SHP77 (cell line): ENCODE measurements around the gene MC1R.
A peak's percentile ranks its signal among the peaks of the same experiment; 100 is the strongest.
"Not testable (repeated sequence)": the region's sequence is repeated elsewhere in the genome, so short reads cannot be mapped to it uniquely, and the experiment has no call there.

ENCODE experiments used
- DNase-seq, 2 experiments: peaks; one replicate each; lab custom pipeline; 2025; lab: John Stamatoyannopoulos, UW

MC1R gene

GRCh38 chr16:89935620-89936019 is 17.0 kb downstream of the MC1R start:
- DNase-seq, result not testable (repeated sequence)

DNA sequence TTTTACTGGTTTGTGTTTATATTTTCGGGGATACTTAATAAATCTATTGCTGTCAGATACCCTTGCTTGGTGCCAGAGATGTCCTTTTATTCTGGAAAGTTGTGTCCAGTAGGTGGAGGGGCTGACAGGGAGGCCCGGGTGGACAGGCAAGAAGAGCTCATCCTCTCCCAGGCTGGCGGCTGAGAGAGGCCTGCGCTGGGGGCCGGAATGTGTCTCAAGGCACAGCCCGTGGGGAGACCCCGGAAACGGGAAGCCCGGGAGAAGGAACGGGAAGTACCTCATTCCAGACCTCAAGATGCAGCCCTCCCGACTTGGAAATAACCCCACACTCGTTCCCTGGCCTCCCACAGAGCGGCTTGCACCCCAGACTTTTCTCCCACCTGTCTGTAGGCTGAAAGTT is 17.4 kb downstream of the MC1R start:
- DNase-seq, result no peak

DNA sequence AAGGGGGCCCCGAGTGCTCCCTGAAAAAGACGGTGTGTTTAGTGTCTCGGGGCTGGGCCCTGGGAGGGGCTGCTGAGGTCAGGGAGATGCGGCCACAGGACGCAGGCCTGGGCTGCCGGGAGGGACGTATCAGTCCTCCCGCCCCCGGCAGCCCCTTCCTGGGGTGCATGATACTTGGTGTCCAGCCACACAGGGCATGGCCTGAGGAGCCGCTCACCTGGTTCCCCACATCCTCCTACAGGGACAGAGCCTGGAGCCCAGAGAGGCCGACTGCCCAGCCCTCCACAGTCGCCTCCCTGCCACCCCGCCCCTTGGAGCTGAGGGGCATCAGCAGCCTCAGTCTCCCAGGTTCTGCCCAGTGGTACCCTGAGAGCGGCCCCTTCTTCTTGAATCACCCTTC is 17.8 kb downstream of the MC1R start:
- DNase-seq, result no peak

DNA sequence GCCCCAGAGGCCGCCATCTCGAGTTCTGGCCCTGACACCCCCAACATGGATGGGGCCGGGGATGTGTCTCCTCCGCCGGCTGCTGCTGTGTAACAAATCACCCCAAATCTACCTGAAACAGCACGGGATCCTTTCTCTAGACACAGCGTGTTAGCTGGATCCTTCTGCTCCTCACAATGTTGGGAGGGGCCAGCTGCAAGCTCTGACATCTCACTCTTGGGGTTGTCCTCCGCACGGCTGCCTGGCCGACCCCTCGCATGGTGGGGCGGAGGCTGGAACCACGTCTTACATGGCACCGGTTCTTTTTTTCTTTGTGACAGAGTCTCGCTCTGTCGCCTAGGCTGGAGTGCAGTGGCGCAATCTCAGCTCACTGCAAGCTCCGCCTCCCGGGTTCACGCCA is 18.3 kb downstream of the MC1R start:
- DNase-seq, result no peak

DNA sequence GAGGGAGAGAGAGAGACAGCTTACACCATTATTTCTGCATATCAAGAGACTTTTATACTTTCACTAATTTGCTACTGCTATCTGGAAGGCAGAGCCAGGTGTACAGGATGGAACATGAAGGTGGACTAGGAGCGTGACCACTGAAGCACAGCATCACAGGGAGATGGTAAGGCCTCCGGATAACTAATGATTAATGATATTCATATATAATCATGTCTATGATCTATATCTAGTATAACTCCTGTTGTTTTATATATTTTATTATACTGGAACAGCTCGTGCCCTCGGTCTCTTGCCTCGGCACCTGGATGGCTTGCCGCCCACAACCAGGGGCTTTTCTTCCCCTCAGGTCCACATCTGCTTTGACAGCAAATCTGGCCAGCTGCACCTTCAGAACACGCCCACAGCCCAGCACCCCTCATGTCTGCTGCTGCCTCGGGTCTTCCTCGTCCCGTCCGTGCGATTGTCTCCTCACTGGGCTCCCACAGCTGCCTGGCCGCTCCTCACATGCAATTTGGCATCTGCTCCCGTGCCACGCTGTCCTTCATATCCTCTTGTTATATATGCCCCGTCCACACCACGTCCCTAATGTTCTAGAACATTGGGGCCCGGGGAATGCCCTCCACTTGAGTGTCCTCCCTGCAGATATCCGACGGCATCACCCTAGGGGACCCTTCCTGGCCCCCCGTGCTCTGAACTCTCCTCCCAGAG is 19.7 kb downstream of the MC1R start:
- DNase-seq, result no peak

- no peak for DNase-seq
Measured at GRCh38 chr16:89944773-89945172, 26.1 kb downstream of the MC1R start.

DNA sequence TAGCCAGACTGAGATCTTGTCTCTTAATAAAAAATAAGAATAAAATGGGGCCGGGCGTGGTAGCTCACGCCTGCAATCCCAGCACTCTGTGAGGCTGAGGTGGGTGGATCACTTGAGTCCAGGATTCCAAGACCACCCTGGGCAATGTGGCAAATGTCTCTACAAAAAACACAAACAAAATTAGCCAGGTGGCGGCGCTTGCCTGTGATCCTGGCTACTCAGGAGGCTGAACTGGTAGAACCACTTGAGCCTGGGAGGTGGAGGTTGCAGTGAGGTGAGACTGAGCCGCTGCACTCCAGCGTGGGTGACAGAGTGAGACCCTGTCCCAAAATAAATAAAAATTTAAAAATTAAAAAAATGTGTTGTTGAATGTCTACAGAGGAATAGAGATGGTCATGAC is 27.0 kb downstream of the MC1R start:
- DNase-seq, result no peak

GRCh38 chr16:89946515-89946914 is 27.9 kb downstream of the MC1R start:
- DNase-seq, result no peak

GRCh38 chr16:89949121-89949742 is 30.6 kb downstream of the MC1R start:
- DNase-seq, result no peak

- DNase-seq, result no peak
Measured at GRCh38 chr16:89949756-89950155, 31.1 kb downstream of the MC1R start.

- DNase-seq, result no peak
Measured at GRCh38 chr16:89951509-89951908, 32.8 kb downstream of the MC1R start.

GRCh38 chr16:89952049-89952448 is 33.4 kb downstream of the MC1R start:
- no peak for DNase-seq

- DNase-seq, result no peak
Measured at GRCh38 chr16:89952551-89952950, 33.9 kb downstream of the MC1R start.

DNA sequence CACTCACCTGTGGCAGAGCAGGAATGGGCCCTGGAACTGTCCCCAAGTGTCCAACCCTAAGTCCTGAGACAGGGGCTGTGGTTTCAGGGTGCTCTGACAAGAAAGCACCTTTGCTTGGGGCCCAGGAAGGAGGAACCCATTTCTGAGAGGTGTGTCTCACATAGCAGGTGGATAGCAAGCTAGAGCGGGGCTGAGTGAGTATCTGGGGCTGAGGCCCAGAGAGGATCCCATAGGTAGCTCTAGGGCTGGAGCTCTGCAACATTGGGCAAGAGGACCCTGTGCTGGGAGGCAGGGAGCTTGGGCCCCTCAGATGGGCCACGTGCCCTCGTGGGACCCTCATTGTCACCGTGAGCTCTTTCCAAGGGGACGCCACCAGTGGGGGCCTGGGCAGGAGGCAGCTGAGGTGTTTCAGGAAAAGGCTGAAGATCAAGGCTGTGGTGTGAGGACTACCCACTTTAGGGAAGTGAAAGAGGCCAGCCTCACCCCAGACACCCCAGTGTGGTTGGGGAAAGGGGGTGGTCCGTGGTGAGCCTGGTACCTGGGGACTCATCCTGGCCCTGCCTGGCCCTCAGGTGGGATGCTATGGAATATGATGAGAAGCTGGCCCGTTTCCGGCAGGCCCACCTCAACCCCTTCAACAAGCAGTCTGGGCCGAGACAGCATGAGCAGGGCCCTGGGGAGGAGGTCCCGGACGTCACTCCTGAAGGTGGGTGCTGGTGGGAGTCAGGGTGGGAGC is 35.2 kb downstream of the MC1R start:
- DNase-seq, result no peak

DNA sequence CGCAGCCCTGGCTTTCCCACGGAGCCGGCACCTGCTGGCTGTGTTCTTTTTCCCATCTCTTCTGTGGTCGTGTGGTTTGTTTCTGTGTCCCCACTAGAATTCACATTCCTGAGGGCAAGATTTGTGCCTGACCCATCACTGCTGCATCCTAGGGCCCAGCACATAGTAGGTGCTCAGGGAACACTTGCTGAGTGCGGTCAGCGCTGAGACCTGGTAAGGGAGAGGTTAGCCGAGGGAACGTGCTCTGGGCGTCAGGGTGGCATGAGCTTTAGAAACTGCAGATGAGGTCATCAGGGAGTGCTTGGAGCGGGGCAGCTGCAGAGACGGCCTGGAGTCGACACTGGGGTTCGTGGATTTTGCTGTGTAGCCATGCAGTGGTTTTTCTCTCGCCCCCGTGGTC is 35.8 kb downstream of the MC1R start:
- DNase-seq, result no peak

DNA sequence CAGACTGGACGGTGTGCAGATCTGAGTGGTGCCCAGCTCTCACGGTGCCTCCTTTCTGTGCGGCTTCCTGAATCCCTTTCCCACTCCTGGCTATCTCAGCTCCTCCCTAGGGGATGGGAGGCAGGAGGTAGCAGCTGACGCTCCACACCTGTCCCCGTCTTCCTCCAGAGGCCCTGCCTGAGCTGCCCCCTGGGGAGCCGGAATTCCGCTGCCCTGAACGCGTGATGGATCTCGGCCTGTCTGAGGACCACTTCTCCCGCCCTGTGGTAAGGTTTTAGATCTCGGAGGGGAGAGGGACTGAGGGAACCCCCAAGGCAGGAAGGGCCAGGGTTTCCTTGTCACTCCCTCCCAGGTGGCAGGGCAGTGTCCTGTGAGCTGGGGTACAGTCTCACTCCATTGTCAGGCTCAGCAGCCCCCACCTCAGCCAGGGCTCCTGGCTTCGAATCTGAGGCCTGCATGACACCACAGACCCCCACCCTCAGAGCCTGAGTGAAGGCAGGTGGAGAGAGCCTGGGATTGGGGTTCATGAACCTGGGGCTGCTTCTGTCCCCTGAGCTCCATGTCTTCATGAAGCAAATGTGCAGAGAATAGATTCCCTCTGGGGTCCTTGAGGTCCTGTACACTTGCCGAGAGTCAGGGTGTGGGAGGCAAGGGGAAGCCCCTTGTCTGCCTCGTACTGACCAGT is 36.5 kb downstream of the MC1R start:
- DNase-seq, result no peak

GRCh38 chr16:89956505-89957215 is 38.0 kb downstream of the MC1R start:
- DNase-seq, result no peak

DNA sequence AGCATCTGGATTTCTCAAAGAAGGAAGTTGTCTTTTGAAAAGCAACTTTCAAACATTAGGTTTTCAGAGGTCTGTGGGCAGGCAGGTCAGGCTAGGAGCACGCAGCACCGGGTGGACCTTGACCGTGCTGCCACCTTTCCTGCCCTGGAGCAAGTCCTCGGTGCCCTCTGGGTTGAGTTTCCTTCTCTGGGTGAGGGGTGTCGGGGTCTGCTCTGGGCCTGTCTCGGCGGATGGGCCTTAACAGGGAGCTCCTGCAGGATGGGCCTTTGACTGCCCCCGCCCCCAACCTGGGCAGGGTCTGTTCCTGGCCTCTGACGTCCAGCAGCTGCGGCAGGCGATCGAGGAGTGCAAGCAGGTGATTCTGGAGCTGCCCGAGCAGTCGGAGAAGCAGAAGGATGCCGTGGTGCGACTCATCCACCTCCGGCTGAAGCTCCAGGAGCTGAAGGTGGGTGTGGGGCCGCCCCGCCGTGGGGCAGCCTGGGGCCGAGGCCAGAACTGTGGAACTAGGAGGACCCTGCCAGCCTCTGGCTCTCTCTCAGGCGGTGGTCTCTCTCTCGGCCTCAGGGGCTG is 38.6 kb downstream of the MC1R start:
- no peak for DNase-seq

DNA sequence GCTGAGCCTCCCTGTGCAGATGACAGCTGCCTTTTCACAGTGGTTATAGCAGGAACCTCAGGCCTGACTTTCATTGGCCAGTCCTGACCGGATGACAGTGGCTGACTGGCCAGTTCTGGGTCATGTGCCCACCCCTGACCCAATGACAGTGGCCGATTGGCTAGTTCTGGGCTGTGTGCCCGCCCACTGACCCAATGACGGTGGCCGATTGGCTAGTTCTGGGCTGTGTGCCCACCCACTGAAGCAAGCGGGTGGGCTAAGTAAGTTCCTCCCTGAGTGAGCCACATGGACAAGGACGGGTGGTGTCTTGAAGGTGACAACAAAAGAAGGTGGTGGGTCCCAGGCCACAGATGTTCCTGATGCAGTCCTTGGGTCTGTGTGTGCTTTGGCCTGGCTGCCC is 39.4 kb downstream of the MC1R start:
- DNase-seq, result peak in 1 of 2 experiments; percentile 40

- DNase-seq, result no peak
Measured at GRCh38 chr16:89958596-89958995, 39.9 kb downstream of the MC1R start.

- DNase-seq, result no peak
Measured at GRCh38 chr16:89960966-89961365, 42.3 kb downstream of the MC1R start.

GRCh38 chr16:89961920-89962319 is 43.3 kb downstream of the MC1R start:
- DNase-seq, result no peak
